ENCODE results near the gene UST.
A peak's percentile ranks its signal among the peaks of the same experiment; 100 is the strongest.

Gene UST

GRCh38 chr6:148711833-148712654, 34.8 kb upstream of the UST start:
- H3K4me1 Mint-ChIP-seq = no peaks in the 10 kb centered on the region
- TF ChIP-seq CTCF (IDR thresholded peaks at IDR 0.05) = no peak
- no peak overlapping the region for H3K27ac Mint-ChIP-seq
- H3K4me3 Mint-ChIP-seq = no peak overlapping the region
- H3K27me3 Mint-ChIP-seq (ENCODE audit: low read depth, poor library complexity) = no peaks in the 10 kb centered on the region
- no peak for DNase-seq
- peaks cover 10% of the 10 kb centered on the region for H3K36me3 Mint-ChIP-seq (ENCODE audit: low read depth)
- H3K9me3 Mint-ChIP-seq = peaks cover 27% of the 10 kb centered on the region

GRCh38 chr6:148713033-148713738, 33.6 kb upstream of the UST start:
- Mint-ChIP-seq H3K36me3 (ENCODE audit: low read depth) (peaks cover 10% of the 10 kb centered on the region), H3K27me3 (ENCODE audit: low read depth, poor library complexity) (no peaks in the 10 kb centered on the region), H3K27ac (no peak overlapping the region), H3K4me1 (no peaks in the 10 kb centered on the region), H3K9me3 (peaks cover 27% of the 10 kb centered on the region), H3K4me3 (no peak overlapping the region)
- no peak for TF ChIP-seq CTCF (IDR thresholded peaks at IDR 0.05)
- DNase-seq = no peak

- Mint-ChIP-seq H3K36me3 (ENCODE audit: low read depth) (peaks cover 10% of the 10 kb centered on the region), H3K27me3 (ENCODE audit: low read depth, poor library complexity) (no peaks in the 10 kb centered on the region), H3K9me3 (peaks cover 27% of the 10 kb centered on the region), H3K27ac (no peak overlapping the region), H3K4me3 (no peak overlapping the region), H3K4me1 (no peaks in the 10 kb centered on the region)
- DNase-seq = no peak
- TF ChIP-seq CTCF (IDR thresholded peaks at IDR 0.05) = no peak
These were observed 32.9 kb upstream of the UST start for GRCh38 chr6:148713921-148714320.

GRCh38 chr6:148716811-148717210, 30.0 kb upstream of the UST start:
- no peak for DNase-seq
- no peaks in the 10 kb centered on the region for H3K27me3 Mint-ChIP-seq (ENCODE audit: low read depth, poor library complexity)
- H3K4me3 Mint-ChIP-seq = no peak overlapping the region
- H3K36me3 Mint-ChIP-seq (ENCODE audit: low read depth) = peaks cover 10% of the 10 kb centered on the region
- H3K9me3 Mint-ChIP-seq = peaks cover 25% of the 10 kb centered on the region
- no peaks in the 10 kb centered on the region for H3K4me1 Mint-ChIP-seq
- no peak overlapping the region for H3K27ac Mint-ChIP-seq
- no peak for TF ChIP-seq CTCF (IDR thresholded peaks at IDR 0.05)

GRCh38 chr6:148720406-148720805, 26.4 kb upstream of the UST start:
- no peak for TF ChIP-seq CTCF (IDR thresholded peaks at IDR 0.05)
- no peak for DNase-seq
- H3K27ac Mint-ChIP-seq = peak overlapping the region; percentile 23
- H3K4me1 Mint-ChIP-seq = no peaks in the 10 kb centered on the region
- H3K4me3 Mint-ChIP-seq = no peak overlapping the region
- H3K36me3 Mint-ChIP-seq (ENCODE audit: low read depth) = peaks cover 5% of the 10 kb centered on the region
- peaks cover 25% of the 10 kb centered on the region for H3K9me3 Mint-ChIP-seq
- peaks cover 3% of the 10 kb centered on the region for H3K27me3 Mint-ChIP-seq (ENCODE audit: low read depth, poor library complexity)

All from nephron progenitor cell (in vitro differentiated cells).